GM18505 (cell line): Measurements from ENCODE around the gene PHAX.
A peak's percentile ranks its signal among the peaks of the same experiment; 100 is the strongest.
"Not testable (repeated sequence)": the region's sequence is repeated elsewhere in the genome, so short reads cannot be mapped to it uniquely, and the experiment has no call there.

Source experiments
- ATAC-seq: cut with Tn5 transposase; IDR thresholded peaks from one replicate; pipeline ENCODE4 v1.9.1; 2021; ENCODE audit not compliant: unreplicated experiment
- POLR2A ChIP-seq: IDR thresholded peaks from 4 replicates; pipeline ENCODE4 v1.6.1; 2011; ENCODE audit warnings: borderline replicate concordance; ENCODE audit not compliant: insufficient read depth, insufficient read length; ENCODE audit errors: extremely low read depth

Gene PHAX

DNA sequence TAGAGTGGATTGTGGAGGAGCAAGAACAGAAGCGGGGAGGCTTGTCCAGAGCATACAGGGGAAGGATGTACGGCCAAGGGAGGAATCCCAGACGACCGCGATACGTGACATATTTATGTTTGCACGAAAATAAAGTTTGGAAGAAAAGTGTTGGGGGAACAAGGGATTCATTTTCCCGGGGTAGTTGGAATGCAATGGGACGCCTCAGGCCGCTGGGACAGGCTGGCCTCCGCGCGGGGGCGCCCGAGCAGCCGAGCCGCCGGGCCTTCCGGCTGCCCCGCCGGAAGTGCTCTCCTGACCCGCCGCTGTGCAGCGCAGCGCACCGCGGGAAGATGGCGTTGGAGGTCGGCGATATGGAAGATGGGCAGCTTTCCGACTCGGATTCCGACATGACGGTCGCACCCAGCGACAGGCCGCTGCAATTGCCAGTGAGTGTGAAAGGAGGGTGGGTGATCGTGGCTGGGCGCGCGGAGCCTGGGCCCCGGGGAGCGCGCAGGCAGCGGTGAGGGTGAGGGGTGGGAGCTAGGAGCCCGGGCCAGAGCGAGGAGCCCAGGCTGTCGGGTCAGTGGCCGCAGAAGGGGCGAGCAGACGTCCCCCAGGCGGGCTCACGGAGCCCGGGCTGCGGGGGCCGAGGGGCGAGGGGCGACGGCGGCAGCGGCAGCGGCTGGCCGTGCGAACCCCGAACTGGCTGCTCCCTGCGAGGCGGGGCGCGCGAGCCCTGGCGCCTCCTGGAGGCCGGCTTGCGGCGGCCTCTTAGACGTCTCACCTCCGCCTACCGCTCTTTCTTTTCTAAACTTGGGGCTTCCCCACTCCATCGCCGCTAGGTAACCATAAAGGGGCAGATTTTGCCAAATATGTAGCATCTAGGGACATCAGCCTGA, at the start of gene PHAX:
Gene PHAX (plus strand): TSS at position 317 of the 881 bp plus-strand sequence. CDS start 16 bp downstream, at position 333.
- TF ChIP-seq POLR2A: peak; percentile 90
- peak; percentile 97 for ATAC-seq

DNA sequence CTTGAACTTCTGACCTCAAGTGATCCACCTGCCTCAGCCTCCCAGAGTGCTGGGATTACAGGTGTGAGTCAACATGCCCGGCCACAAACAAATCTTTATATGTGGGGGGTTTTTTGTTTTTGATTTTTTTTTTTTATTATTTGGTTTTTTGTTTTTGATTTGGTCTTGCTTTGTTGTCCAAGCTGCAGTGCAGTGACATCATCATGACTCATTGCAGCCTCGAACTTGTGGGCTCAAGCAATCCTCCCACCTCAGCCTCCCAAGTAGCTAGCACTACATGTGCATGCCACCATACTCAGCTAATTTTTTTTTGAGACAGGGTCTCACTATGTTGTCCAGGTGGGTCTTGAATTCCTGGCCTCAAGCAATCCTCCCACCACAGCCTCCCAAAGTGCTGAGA, 48.1 kb upstream of the PHAX start:
- no peak for TF ChIP-seq POLR2A
- ATAC-seq: no peak

DNA sequence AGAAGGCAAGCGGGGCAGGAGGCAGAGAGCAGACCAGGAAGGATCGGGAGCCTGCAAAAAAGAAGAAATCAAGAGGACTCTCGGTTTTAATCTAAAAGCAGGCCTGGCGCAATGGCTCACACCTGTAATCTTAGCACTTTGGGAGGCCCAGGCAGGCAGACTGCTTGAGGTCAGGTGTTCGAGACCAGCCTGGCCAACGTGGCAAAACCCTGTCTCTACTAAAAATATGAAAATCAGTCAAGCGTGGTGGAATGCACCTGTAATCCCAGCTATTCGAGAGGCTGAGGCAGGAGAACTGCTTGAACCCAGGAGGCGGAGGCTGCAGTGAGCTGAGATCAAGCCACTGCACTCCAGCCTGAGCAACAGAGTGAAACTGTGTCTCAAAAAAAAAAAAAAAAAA, 45.6 kb upstream of the PHAX start:
- not testable (repeated sequence) for ATAC-seq

GRCh38 chr5:126561908-126562307, 38.8 kb upstream of the PHAX start:
- no peak for ATAC-seq

GRCh38 chr5:126562823-126563222, 37.9 kb upstream of the PHAX start:
- peak; percentile 84 for ATAC-seq
- TF ChIP-seq POLR2A: no peak

More at GRCh38 chr5:126561908-126562307, 38.8 kb upstream of the PHAX start:
- no peak for TF ChIP-seq POLR2A

DNA sequence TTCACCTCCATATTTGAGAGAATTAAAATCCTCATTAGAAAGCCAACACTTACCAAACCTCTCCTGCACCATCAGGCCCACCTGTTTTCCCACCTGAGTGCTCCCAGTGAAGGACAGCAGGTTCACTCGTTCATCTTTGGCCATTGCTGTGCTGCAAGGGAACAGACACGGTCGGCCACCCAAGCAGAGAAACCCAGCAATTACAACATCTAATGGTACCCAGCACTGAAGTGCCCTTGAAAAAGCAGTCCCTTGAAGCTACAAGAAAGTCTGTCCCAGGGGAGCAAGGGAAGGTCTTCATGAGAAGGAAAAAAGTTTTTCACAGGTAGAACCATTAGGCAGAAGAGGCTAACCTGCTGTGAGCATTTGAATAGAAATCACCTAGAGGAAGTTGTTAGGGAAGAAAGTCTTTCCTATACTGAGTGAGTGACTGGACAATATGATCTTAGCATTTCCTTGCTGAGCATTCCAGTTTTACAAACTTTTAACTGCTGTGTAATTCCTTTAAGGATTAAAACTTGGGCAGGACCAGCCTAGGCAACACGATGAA, 32.5 kb upstream of the PHAX start:
- TF ChIP-seq POLR2A: no peak
- no peak for ATAC-seq

GRCh38 chr5:126575644-126576043, 25.1 kb upstream of the PHAX start:
- no peak for ATAC-seq
- no peak for TF ChIP-seq POLR2A

DNA sequence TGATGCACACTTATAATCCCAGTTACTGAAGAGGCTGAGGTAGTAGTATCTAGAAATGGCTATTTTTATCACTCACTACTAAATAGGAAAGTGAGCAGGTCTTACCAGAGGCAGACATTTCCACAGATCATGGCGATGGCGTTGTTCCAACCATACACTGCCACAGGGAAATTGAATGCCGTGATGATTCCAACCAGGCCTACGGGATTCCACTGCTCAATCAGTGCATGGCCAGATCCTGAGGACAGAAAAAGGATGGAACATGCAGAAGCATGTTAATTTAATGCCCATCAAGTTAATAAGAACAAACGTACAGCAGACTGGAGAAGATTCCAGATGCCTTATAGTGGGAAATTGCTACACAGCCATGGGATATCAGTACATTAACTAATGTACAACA, 23.8 kb upstream of the PHAX start:
- TF ChIP-seq POLR2A: no peak
- ATAC-seq: no peak

GRCh38 chr5:126577415-126577814, 23.3 kb upstream of the PHAX start:
- TF ChIP-seq POLR2A: no peak
- ATAC-seq: no peak

GRCh38 chr5:126579716-126580115, 21.0 kb upstream of the PHAX start:
- ATAC-seq: no peak

GRCh38 chr5:126583761-126584160, 17.0 kb upstream of the PHAX start:
- no peak for TF ChIP-seq POLR2A
- no peak for ATAC-seq

More at GRCh38 chr5:126579716-126580115, 21.0 kb upstream of the PHAX start:
- no peak for TF ChIP-seq POLR2A

DNA sequence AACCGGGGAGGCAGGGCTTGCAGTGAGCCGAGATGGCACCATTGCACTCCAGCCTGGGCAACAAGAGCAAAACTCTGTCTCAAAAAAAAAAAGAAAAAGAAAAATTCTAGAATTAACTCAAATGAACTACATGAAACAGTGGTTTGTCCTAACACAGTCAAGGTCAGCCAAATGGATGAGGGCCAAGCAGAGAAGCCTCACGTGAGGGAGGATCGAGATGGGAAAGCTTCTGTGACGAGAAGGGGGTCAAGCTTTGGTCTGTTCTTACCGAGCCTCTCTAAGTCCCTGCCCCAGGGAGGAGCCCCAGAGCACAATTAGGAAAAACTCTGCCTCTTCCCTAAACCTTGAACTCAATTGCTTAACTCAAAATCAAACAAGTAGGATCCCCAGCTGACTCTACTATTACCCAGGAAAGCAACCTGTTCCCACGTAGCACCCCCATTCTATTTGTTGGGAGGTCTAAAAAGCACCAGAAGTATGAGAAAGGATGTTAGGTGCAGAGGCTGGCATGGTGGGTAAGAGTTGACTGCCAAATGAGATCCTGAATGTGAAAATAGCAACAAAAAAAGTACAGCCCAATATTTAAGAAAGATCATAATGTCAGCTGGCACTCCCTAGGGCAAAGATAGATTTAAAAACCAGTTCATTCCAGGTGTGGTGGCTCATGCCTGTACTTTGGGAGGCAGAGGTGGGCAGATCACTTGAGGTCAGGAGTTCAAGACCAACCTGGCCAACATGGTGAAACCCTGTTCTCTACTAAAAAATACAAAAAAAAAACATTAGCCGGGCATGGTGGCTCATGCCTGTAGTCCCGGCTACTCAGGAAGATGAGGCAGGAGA, 13.0 kb upstream of the PHAX start:
- ATAC-seq: no peak

GRCh38 chr5:126589536-126590297, 11.0 kb upstream of the PHAX start:
- no peak for TF ChIP-seq POLR2A

More for the DNA sequence above, 13.0 kb upstream of the PHAX start:
- no peak for TF ChIP-seq POLR2A

More at GRCh38 chr5:126589536-126590297, 11.0 kb upstream of the PHAX start:
- no peak for ATAC-seq
